NCI-H2227 (cell line): Measurements from ENCODE around the gene CES4A.
"Not testable (repeated sequence)": the region's sequence is repeated elsewhere in the genome, so short reads cannot be mapped to it uniquely, and the experiment has no call there.

Experiments used
- DNase-seq: peaks from one replicate; lab custom pipeline; 2025; ENCODE audit not compliant: unreplicated experiment; lab: John Stamatoyannopoulos, UW

CES4A gene

DNA sequence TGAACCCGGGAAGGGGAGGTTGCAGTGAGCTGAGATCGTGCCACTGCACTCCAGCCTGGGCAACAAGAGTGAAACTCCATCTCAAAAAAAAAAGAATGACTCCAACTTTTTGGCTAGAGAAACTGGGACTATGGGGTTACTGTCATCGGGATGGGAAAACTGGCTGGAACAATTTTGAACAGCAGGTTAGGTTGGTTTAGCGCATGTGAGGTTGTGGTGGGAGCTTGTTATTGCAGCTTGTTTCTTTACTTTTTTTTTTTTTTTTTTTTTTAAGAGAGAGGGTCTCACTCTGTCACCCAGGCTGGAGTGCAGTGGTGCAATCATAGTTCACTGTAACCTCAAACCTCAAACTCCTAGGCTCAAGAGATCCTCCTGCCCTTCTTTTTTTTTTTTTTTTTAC lies 53.1 kb downstream of the CES4A start:
- DNase-seq = not testable (repeated sequence)

- no peak for DNase-seq
These were observed 55.0 kb downstream of the CES4A start for GRCh38 chr16:67043420-67043819.

GRCh38 chr16:67050796-67051195 lies 62.4 kb downstream of the CES4A start:
- no peak for DNase-seq

- DNase-seq = no peak
These were observed 64.0 kb downstream of the CES4A start for GRCh38 chr16:67052399-67052798.

DNA sequence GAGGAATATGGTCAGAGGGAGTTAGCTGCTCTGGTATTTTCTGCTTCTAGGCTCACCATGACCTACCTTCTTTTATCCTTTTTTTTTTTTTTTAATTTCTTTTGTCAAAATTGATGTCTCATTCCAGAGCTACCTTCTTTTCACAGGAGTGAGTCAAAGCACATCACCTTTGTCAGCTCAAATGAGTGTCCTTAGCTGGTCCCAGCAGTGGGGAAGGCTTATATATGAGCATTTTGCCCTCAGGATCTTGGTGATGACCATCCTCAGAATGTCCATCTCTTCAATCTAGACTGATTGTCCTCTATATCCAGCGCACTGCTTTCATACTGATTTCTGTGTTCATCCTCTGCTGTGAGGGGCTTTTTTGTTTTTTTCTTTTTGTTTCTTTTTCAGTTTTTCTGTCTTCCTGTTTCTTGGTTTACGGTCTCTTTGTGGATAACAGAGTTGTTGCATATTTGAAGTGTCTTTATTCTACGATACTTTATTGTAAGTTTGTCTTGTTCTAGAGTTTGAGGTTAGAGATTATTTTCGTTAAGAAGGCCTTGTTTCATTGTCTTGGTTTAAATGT lies 65.5 kb downstream of the CES4A start:
- no peak for DNase-seq

- no peak for DNase-seq
These were observed 66.5 kb downstream of the CES4A start for GRCh38 chr16:67054901-67055300.

DNA sequence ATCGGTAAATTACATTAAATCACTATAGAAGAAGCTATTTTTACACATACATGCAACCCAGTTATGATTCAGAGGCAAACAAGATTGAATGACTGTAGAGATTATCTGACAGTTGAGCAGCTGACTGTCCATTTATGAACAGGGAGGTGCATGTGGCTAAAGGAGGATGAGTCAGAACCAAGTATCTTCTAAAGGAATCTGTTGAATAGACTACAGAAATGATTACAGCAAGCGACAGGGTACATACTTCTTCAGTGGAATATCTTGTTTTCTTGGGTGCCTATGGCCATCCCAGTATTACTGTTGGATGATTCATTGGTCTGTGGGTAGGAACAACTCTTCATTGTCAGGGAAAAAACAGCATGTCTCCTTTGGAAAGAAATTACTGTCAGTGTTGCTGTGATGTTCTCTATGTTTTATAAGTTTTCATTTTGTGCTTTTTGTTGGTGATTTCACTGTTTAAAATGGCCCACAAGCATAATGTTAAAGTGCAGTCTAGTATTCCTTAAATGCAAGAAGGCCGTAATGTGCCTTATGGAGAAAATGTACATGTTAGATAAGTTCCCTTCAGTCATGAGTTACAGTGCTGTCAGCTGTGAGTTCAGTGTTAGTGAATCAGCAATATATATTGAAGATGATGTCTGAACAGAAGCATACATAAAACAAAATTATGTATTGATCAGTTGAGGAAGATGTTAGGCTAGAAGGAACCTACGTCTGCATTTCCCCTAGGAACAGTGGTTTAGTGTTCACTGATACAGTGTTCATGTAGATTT lies 67.5 kb downstream of the CES4A start:
- DNase-seq = no peak
